Measurements from ENCODE around the gene KDM2B.

DNA sequence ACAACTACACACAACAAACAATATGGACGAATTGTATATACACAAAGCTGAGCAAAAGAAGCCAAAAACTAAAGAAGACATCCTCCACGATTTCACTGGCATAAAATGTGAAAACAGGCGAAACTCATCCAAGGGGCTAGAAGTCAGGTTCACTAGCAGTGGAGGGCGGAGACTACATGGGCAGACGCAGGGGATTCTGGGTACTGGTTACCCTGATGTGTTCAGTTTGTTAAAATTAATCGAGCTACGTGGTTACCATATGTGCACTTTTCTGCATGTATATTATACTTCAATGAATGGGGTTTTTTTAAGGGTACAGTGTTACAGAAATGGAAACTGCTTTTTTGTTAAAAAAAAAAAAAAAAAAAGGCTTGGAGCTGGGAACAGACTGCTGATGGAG lies 12.3 kb downstream of the KDM2B start:
- TF ChIP-seq EZH2 (optimal IDR thresholded peaks at IDR 0.05; ENCODE audit: low read depth, low read length), result no peak
- no peak for TF ChIP-seq EZH2phosphoT487 (IDR thresholded peaks at IDR 0.05; ENCODE audit: low read length)
- TF ChIP-seq, protein P1, sequence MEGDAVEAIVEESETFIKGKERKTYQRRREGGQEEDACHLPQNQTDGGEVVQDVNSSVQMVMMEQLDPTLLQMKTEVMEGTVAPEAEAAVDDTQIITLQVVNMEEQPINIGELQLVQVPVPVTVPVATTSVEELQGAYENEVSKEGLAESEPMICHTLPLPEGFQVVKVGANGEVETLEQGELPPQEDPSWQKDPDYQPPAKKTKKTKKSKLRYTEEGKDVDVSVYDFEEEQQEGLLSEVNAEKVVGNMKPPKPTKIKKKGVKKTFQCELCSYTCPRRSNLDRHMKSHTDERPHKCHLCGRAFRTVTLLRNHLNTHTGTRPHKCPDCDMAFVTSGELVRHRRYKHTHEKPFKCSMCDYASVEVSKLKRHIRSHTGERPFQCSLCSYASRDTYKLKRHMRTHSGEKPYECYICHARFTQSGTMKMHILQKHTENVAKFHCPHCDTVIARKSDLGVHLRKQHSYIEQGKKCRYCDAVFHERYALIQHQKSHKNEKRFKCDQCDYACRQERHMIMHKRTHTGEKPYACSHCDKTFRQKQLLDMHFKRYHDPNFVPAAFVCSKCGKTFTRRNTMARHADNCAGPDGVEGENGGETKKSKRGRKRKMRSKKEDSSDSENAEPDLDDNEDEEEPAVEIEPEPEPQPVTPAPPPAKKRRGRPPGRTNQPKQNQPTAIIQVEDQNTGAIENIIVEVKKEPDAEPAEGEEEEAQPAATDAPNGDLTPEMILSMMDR (IDR thresholded peaks at IDR 0.05; ENCODE audit: low read length), result no peak

Measured in MM.1S (cell line).